Transverse colon (tissue), 4 donors: ENCODE data around the gene MFAP3L. TPM values are rescaled to one million over a fixed set of nuclear protein-coding genes. Genes with fewer than 3 reads are reported as not detected.

Experiments used
- DNase-seq: peaks from one replicate; pipeline ENCODE4 v3.0.0-alpha.2; 2019
- H3K27ac ChIP-seq, 4 donors: fragments of 200-600 bp; sonication (generic); 2 replicates each; pipeline ENCODE4 v1.5.1; 2016 to 2018; ENCODE audit warnings: inconsistent platforms in 4 of 4
- H3K27me3 ChIP-seq: fragments of 200-600 bp; sonication (generic); 2 replicates; pipeline ENCODE4 v1.5.1; 2017; ENCODE audit warnings: inconsistent platforms
- H3K36me3 ChIP-seq, 4 donors: fragments of 200-600 bp; sonication (generic); 2 replicates each; pipeline ENCODE4 v1.5.1; 2017 to 2019; ENCODE audit warnings: inconsistent platforms in 4 of 4
- H3K4me1 ChIP-seq, 4 donors: fragments of 200-600 bp; sonication (generic); 2 replicates each; pipeline ENCODE4 v1.5.1; 2017 to 2020; ENCODE audit warnings: inconsistent platforms in 4 of 4
- H3K4me3 ChIP-seq, 4 donors: fragments of 200-600 bp; sonication (generic); 1 replicate in 1 of 4; 2 replicates in 3 of 4; pipeline versions ENCODE4 v1.5.1 to v1.6.1; 2017 to 2019; ENCODE audit warnings: inconsistent platforms in 4 of 4
- H3K9me3 ChIP-seq, 2 donors: fragments of 200-600 bp; sonication (generic); 2 replicates each; pipeline ENCODE4 v1.5.1; 2017 to 2019; ENCODE audit warnings: inconsistent platforms in 2 of 2
- EP300 ChIP-seq: sonication (generic); formaldehyde crosslinking; IDR thresholded peaks from one replicate; pipeline ENCODE4 v1.6.1; 2017; ENCODE audit warnings: antibody characterized with exemption, low read depth
- POLR2A ChIP-seq: fragments of 450-650 bp; IDR thresholded peaks from one replicate; pipeline ENCODE4 v1.6.1; 2016; ENCODE audit warnings: antibody characterized with exemption, mild to moderate bottlenecking, moderate library complexity
- POLR2AphosphoS5 ChIP-seq, 3 donors: sonication (generic); formaldehyde crosslinking; IDR thresholded peaks; one replicate each; pipeline ENCODE4 v1.6.1; 2016; ENCODE audit warnings: antibody characterized with exemption in 3 of 3
- WGBS, 2 donors: methylation state at CpG; one replicate each; pipeline ENCODE4 v1.1.5; 2018; ENCODE audit warnings: low coverage in 1 of 2; 5-methylcytosine and 5-hydroxymethylcytosine counted together
- in situ Hi-C, 4 donors: fragments of 200-750 bp; cut with MboI; loops; one replicate each; pipeline versions ENCODE4 v1.15.0 to v1.15.1; 2017; ENCODE audit warnings: low sequenced_read_pairs in 3 of 4, low pct_ligation_motif_present in 1 of 4, low pct_unique_long_range_greater_than_20kb in 1 of 4
- intact Hi-C: fragments of 100-400 bp; cut with DNase I; formaldehyde crosslinking; loops from one replicate; pipeline ENCODE4 v1.15.1; 2023; ENCODE audit warnings: low total_unique reads
- total RNA-seq, 4 donors: library from RNA; depleted of rRNA; stranded (reverse); fragments of >200 nt; gene quantifications; one replicate each; pipeline ENCODE4 v1.1.0, GENCODE V29; 2016
- TF ChIP-seq, protein P1 (sequence below), 5 experiments: fragments of 200-600 bp in 3 of 5; fragments of 450-650 bp in 2 of 5; sonication (generic) in 3 of 5; IDR thresholded peaks; 1 replicate in 2 of 5; 2 replicates in 3 of 5; pipeline ENCODE4 v1.5.1; 2016 to 2017; ENCODE audit warnings: antibody characterized with exemption in 5 of 5, inconsistent platforms in 3 of 5, mild to moderate bottlenecking in 2 of 5, moderate library complexity in 1 of 5

MFAP3L gene
- total RNA-seq, 4 donors from 2014 or later: 0.60 to 25.4 (median 3.6) TPM

DNA sequence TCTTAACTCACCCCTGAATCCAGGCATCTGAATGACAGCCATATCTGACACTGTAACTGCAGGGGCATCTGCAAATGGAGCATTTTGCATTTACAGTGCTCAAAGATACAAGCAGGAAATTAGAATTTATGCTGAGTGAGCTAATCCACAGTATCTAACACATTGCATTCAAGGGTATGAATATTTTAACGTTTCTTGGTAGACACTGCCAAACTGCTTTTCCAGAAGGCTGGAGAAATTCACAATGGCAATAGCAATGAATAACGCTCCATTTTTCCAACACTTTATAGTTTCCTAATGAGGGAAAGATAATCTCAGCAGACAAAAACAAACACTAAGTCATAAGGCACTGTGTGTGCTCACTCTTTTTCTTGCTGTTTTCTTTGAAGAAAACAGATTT is 32.6 kb upstream of the MFAP3L start:
- 85 to 89% methylated on average over 2 of the region's 2 CpGs for WGBS, 2 donors
- H3K9me3 ChIP-seq: no peaks in the 10 kb centered on the region
- no peak overlapping the region for H3K27ac ChIP-seq
- no peak overlapping the region for H3K4me3 ChIP-seq
- H3K36me3 ChIP-seq: peaks cover 0 to 4% (median 0%) of the 10 kb centered on the region in 4 donors
- in situ Hi-C loops: loop anchor here in 3 of 4 donors (10.0 to 25.0 kb wide), 3 partner anchors 244 to 472 kb away; no protein-coding TSS in a partner anchor
- no peak for TF ChIP-seq POLR2A
- no peak for TF ChIP-seq EP300
- no peak for TF ChIP-seq POLR2AphosphoS5 (IDR thresholded peaks at IDR 0.05)
- TF ChIP-seq, protein P1, sequence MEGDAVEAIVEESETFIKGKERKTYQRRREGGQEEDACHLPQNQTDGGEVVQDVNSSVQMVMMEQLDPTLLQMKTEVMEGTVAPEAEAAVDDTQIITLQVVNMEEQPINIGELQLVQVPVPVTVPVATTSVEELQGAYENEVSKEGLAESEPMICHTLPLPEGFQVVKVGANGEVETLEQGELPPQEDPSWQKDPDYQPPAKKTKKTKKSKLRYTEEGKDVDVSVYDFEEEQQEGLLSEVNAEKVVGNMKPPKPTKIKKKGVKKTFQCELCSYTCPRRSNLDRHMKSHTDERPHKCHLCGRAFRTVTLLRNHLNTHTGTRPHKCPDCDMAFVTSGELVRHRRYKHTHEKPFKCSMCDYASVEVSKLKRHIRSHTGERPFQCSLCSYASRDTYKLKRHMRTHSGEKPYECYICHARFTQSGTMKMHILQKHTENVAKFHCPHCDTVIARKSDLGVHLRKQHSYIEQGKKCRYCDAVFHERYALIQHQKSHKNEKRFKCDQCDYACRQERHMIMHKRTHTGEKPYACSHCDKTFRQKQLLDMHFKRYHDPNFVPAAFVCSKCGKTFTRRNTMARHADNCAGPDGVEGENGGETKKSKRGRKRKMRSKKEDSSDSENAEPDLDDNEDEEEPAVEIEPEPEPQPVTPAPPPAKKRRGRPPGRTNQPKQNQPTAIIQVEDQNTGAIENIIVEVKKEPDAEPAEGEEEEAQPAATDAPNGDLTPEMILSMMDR (IDR thresholded peaks at IDR 0.05): no peak
- H3K27me3 ChIP-seq: no peaks in the 10 kb centered on the region
- intact Hi-C loops: no loop called here
- no peak for DNase-seq
- H3K4me1 ChIP-seq: no peaks in the 10 kb centered on the region

DNA sequence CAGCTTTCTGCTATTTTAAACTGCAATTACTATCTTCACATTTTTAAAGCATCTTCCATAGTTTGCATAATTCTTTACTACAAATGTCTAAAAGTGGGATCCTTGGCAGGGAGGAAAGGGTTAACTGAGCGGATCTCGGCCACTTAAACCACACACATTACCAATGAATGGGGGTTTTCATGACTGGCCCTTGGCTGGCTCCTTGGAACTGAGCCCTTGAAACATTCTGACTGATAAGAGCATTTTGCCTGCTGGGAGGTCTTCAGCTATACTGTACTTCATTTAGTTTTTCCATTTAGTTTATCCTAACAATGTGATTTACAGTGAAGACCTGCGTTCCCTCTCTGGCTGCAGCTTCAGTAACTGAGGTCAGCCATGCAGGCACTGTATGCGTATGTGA is 31.7 kb upstream of the MFAP3L start:
- no peaks in the 10 kb centered on the region for H3K4me1 ChIP-seq
- H3K27me3 ChIP-seq: no peaks in the 10 kb centered on the region
- H3K36me3 ChIP-seq: peaks cover 0 to 4% (median 0%) of the 10 kb centered on the region in 4 donors
- H3K9me3 ChIP-seq: no peaks in the 10 kb centered on the region
- no peak for TF ChIP-seq POLR2AphosphoS5 (IDR thresholded peaks at IDR 0.05)
- TF ChIP-seq, protein P1 (IDR thresholded peaks at IDR 0.05): no peak
- no peak for TF ChIP-seq POLR2A
- TF ChIP-seq EP300: no peak
- 71 to 75% methylated on average over 4 of the region's 4 CpGs for WGBS, 2 donors
- intact Hi-C loops (no loop called here), in situ Hi-C loops (loop anchor here in 3 of 4 donors (10.0 to 25.0 kb wide), 3 partner anchors 243 to 471 kb away; no protein-coding TSS in a partner anchor)
- H3K27ac ChIP-seq: no peak overlapping the region
- no peak overlapping the region for H3K4me3 ChIP-seq
- DNase-seq: no peak

GRCh38 chr4:170052919-170053318 is 26.7 kb upstream of the MFAP3L start:
- DNase-seq: no peak
- intact Hi-C loops: no loop called here
- Histone ChIP-seq H3K9me3 (no peaks in the 10 kb centered on the region), H3K27ac (no peak overlapping the region), H3K4me1 (no peaks in the 10 kb centered on the region), H3K27me3 (peaks cover 3% of the 10 kb centered on the region), H3K36me3 (no peaks in the 10 kb centered on the region), H3K4me3 (no peak overlapping the region)
- 76 to 88% methylated on average over 5 of the region's 5 CpGs for WGBS, 2 donors
- TF ChIP-seq POLR2A (no peak), EP300 (no peak), POLR2AphosphoS5 (IDR thresholded peaks at IDR 0.05) (no peak)
- TF ChIP-seq, protein P1 (IDR thresholded peaks at IDR 0.05): no peak
- in situ Hi-C loops: loop anchor here in 3 of 4 donors (10.0 to 25.0 kb wide), 3 partner anchors 238 to 466 kb away; no protein-coding TSS in a partner anchor

- intact Hi-C loops: no loop called here
- no peaks in the 10 kb centered on the region for H3K36me3 ChIP-seq
- no peaks in the 10 kb centered on the region for H3K9me3 ChIP-seq
- peaks cover 3% of the 10 kb centered on the region for H3K27me3 ChIP-seq
- no peaks in the 10 kb centered on the region for H3K4me1 ChIP-seq
- no peak overlapping the region for H3K4me3 ChIP-seq
- DNase-seq: no peak
- no peak for TF ChIP-seq EP300
- TF ChIP-seq, protein P1 (IDR thresholded peaks at IDR 0.05): no peak
- no peak for TF ChIP-seq POLR2A
- no peak for TF ChIP-seq POLR2AphosphoS5 (IDR thresholded peaks at IDR 0.05)
- in situ Hi-C loops: loop anchor here in 3 of 4 donors (10.0 to 25.0 kb wide), 3 partner anchors 237 to 464 kb away; no protein-coding TSS in a partner anchor
- WGBS, 2 donors: 68 to 79% methylated on average over 2 of the region's 2 CpGs
- no peak overlapping the region for H3K27ac ChIP-seq
Observed at GRCh38 chr4:170051402-170051801, 25.2 kb upstream of the MFAP3L start.
